GM13977 (cell line): ENCODE data around the gene SLCO6A1.

Experiments used
- DNase-seq: peaks from one replicate; pipeline ENCODE4 v3.0.0; 2012; ENCODE audit warnings: low spot score
- CTCF ChIP-seq: IDR thresholded peaks from 2 replicates; pipeline ENCODE4 v1.5.1; 2012; ENCODE audit warnings: mild to moderate bottlenecking, control low read depth; ENCODE audit not compliant: insufficient read depth; ENCODE audit errors: extremely low read depth, missing control alignments
- in situ Hi-C: fragments of 300-500 bp; cut with MboI; formaldehyde crosslinking; loops from one replicate; pipeline ENCODE4 v1.12.0; 2022; ENCODE audit warnings: low sequenced_read_pairs, low pct_unique_long_range_greater_than_20kb, mixed read lengths, inconsistent platforms; ENCODE audit not compliant: unreplicated experiment

Gene SLCO6A1

GRCh38 chr5:102368392-102368791, 130.4 kb downstream of the SLCO6A1 start:
- in situ Hi-C loops: no loop called here
- no peak for DNase-seq
- no peak for TF ChIP-seq CTCF

GRCh38 chr5:102341681-102342288, 157.0 kb downstream of the SLCO6A1 start:
- in situ Hi-C loops: no loop called here
- DNase-seq: no peak
- TF ChIP-seq CTCF: no peak

GRCh38 chr5:102324714-102325113, 174.1 kb downstream of the SLCO6A1 start:
- in situ Hi-C loops: no loop called here
- DNase-seq: no peak
- TF ChIP-seq CTCF: no peak
